GM10248 (cell line): ENCODE measurements around the gene RTL9.
A peak's percentile ranks its signal among the peaks of the same experiment; 100 is the strongest.

Experiments
- CTCF ChIA-PET: fragments of 300-600 bp; sonication (Branson Sonifier 250); formaldehyde crosslinking; extraction: SDS; loops from one replicate; lab custom pipeline; 2021; ENCODE audit warnings: antibody characterized with exemption; lab: Yijun Ruan, JAX
- POLR2A ChIA-PET: fragments of 350-650 bp; sonication (Branson Sonifier 250); formaldehyde crosslinking; extraction: SDS; loops from one replicate; lab custom pipeline; 2020; ENCODE audit warnings: antibody characterized with exemption; lab: Yijun Ruan, JAX
- DNase-seq: peaks from one replicate; pipeline ENCODE4 v3.0.0; 2012; ENCODE audit errors: extremely low spot score
- TF ChIP-seq, protein P1 (sequence below): IDR thresholded peaks from 2 replicates; pipeline ENCODE4 v1.5.1; 2012; ENCODE audit warnings: mild to moderate bottlenecking, low read depth; ENCODE audit errors: extremely low read depth, missing control alignments, control extremely low read depth

Gene RTL9

DNA sequence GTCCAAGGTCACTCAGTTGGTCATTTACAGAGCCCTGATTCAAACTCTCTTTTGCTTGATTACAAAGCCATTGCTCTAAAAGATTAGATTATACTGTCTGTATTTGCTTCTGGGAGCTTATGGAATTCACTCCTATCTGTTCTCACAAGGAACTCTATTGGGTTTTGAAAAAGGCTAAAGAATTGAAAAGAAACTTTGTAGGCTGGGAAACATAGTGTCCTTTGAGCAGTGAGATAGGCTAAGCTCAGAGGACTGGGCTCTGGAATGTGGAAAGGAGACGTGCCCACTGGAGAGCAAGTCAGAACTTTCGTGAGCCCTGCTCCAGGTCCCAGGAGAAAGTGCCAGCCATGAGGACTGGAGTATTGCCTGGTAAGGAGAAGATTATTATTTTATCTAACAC, at the start of gene RTL9:
TSS of gene RTL9 (plus strand) at position 301 of the 400 bp plus-strand sequence. CDS start 91,770 bp downstream, outside the sequence.
- ChIA-PET CTCF (no interaction called here), POLR2A (no interaction called here)

DNA sequence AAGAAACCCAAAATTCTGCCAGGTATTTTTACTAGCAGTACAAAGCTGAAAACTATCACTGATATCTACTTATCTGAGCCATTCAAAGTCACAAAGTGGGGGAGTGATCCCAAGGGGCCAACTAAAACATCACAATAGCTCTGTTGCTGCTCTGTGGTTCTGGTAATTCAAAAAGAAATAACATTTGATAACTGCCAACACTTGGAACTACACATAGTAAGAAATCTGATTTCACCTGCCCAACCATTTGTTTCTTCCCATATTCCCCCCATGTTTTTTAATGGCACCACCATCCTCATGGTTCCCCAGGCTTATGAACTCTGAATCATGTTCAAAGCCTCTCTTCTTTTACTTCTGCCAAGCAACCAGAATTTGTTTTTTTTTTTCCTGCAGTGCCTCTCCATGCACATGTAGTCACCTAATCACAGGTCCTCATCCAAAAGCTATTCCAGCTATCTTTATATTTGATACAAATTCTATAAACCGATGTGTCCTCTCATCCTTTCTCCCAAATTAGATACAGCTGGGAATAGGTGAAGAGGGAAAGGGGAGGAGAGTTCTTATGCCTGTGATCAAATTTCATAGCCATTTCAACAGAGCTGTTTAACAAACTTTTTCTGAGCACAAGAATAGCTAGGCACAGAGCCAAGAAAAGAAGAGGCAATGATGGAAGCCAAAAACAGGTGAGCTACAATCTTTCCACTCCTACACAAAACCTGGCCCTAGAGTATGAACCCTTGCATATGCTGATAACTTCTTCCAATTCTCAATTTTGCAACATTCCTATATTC, 48.5 kb upstream of the RTL9 start:
- DNase-seq = no peak
- POLR2A ChIA-PET = no interaction called here
- CTCF ChIA-PET = interaction anchor here (1.2 to 1.7 kb wide), 2 partner anchors 16 to 163 kb away, joined by 4 to 5 read pairs; no protein-coding TSS in a partner anchor
- TF ChIP-seq, protein P1, sequence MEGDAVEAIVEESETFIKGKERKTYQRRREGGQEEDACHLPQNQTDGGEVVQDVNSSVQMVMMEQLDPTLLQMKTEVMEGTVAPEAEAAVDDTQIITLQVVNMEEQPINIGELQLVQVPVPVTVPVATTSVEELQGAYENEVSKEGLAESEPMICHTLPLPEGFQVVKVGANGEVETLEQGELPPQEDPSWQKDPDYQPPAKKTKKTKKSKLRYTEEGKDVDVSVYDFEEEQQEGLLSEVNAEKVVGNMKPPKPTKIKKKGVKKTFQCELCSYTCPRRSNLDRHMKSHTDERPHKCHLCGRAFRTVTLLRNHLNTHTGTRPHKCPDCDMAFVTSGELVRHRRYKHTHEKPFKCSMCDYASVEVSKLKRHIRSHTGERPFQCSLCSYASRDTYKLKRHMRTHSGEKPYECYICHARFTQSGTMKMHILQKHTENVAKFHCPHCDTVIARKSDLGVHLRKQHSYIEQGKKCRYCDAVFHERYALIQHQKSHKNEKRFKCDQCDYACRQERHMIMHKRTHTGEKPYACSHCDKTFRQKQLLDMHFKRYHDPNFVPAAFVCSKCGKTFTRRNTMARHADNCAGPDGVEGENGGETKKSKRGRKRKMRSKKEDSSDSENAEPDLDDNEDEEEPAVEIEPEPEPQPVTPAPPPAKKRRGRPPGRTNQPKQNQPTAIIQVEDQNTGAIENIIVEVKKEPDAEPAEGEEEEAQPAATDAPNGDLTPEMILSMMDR = no peak

More for the DNA sequence above, at the start of gene RTL9:
- no peak for DNase-seq
- TF ChIP-seq, protein P1 = no peak

DNA sequence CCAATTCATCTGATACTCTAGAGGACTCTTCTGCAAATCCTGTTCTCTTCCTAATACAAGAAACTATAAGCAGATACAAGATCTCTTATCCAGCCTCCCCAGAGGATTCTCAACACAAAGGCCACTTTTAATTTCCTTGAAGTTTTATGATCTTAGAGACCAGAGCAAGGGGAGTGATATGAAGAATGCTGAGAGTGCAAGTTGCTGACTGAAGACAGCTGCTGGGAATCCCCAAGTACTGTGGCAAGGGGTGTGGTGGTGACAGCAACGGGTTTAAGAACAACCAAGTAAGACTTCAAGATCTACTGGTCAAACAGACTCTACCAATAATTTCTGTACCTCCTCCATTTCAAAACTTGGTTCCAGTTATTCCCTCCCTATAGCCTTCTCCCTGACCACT, 47.8 kb upstream of the RTL9 start:
- POLR2A ChIA-PET = no interaction called here
- CTCF ChIA-PET = interaction anchor here (1.2 to 1.7 kb wide), 5 partner anchors 17 to 164 kb away, joined by 4 to 6 read pairs (median 5); no protein-coding TSS in a partner anchor
- DNase-seq = peak; percentile 42
- TF ChIP-seq, protein P1 = no peak

DNA sequence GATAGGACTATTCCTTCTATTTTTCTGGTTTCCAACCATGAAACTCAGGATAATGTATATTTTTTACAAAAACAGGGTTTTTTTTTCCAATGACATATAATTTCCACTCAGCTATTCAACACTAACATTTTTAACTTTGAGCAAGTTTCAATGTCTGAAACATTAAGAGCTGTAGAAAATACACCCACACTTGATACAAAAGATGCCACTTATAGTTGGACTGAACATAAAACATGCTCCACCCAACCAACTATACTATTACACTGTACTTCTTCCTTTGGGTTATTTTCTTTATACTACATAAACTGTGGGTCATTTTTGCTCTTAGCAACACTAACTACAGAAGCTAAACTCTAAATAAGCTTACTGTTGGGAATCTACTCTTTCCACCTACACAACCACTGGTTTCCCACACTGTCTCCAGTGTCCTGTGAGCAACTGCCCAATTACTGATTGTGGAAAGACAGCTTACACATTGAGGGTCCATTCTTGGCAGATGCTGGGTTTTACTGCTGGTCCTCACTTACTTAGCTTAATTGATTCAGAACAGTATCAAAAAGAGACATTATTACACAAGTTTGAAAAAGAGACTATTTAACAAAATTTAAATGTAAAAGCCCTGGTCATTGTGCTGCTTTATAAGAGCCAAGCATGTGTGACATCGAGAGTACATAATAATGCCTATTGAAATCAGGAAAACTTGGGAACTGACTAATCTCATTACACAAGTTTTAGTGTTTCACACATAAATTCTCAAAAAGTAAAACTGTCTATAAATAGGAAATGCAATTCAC, 47.0 kb upstream of the RTL9 start:
- ChIA-PET CTCF (interaction anchor here (1.0 to 1.7 kb wide), 5 partner anchors 17 to 151 kb away, joined by 3 to 6 read pairs (median 5); no protein-coding TSS in a partner anchor), POLR2A (no interaction called here)
- no peak for DNase-seq
- TF ChIP-seq, protein P1 = no peak

DNA sequence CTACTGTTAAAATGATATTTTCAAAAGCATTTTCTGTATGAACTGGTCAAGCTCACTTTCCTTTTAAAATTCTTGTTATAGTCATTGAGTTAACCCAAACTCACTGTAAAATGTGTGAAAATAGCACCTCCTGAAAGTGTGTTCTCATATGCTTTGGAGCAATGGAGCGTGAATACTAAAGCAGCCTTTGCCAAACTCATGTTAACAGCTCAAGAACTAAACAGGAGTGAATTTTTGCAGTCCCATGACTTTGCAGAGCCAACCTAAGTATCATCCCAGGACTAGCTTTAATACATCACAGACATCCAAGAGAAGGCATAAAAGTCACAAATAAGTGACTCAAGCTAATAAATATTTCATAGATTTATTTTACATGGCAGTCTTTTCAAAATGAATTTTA, 43.1 kb upstream of the RTL9 start:
- CTCF ChIA-PET = interaction anchor here (0.8 to 1.5 kb wide), 5 partner anchors 27 to 425 kb away, joined by 3 read pairs; no protein-coding TSS in a partner anchor
- POLR2A ChIA-PET = no interaction called here
- TF ChIP-seq, protein P1 = no peak
- DNase-seq = peak; percentile 8
